Pancreas (tissue), 10 donors: Measurements from ENCODE around the gene PRKD3. TPM values are rescaled to one million over a fixed set of nuclear protein-coding genes. Genes with fewer than 3 reads are reported as not detected.

Experiments used
- ATAC-seq, 4 donors: fragments of 200-7000 bp; cut with Tn5 transposase; one replicate each; pipeline versions ENCODE4 v1.8.0 to v1.9.1; 2020; ENCODE audit warnings: mild to moderate bottlenecking in 4 of 4, moderate library complexity in 4 of 4
- DNase-seq, 6 donors: peaks; one replicate each; pipeline ENCODE4 v3.0.0-alpha.2; 2020
- FAIRE-seq: peaks from 2 replicates; lab custom pipeline; 2012; peaks lifted over from hg19 to GRCh38; lab: Jason Lieb, UNC
- H3K27ac ChIP-seq, 4 donors: fragments of 200-600 bp; sonication (generic); 1 replicate in 3 of 4; 2 replicates in 1 of 4; pipeline versions ENCODE4 v1.5.0 to v1.8.0; 2020
- H3K27me3 ChIP-seq, 4 donors: fragments of 200-600 bp; one replicate each; pipeline ENCODE4 v1.8.0; 2021
- H3K36me3 ChIP-seq, 3 donors: fragments of 200-600 bp; sonication (generic) in 1 of 3; one replicate each; pipeline versions ENCODE4 v1.5.0 to v1.8.0; 2020 to 2021
- H3K4me1 ChIP-seq, 3 donors: fragments of 200-600 bp; one replicate each; pipeline ENCODE4 v1.8.0; 2021
- H3K4me3 ChIP-seq, 4 donors: fragments of 200-600 bp; sonication (generic) in 2 of 4; one replicate each; pipeline versions ENCODE4 v1.5.0 to v1.8.0; 2020 to 2021
- H3K9me3 ChIP-seq, 4 donors: fragments of 200-600 bp; one replicate each; pipeline ENCODE4 v1.8.0; 2021
- CTCF ChIP-seq, 4 donors: fragments of 200-600 bp; sonication (generic) in 3 of 4; IDR thresholded peaks; one replicate each; pipeline versions ENCODE4 v1.5.0 to v1.8.0; 2021; ENCODE audit warnings: antibody characterized with exemption in 4 of 4
- WGBS, 2 donors: extraction: QIAGEN DNeasy Blood & Tissue Kit; methylation state at CpG; one replicate each; pipeline ENCODE4 v1.1.7; 2013; 5-methylcytosine and 5-hydroxymethylcytosine counted together
- intact Hi-C, 3 donors: fragments of 100-400 bp; cut with DNase I; formaldehyde crosslinking; loops; one replicate each; pipeline versions ENCODE4 v1.11.1 to v1.14.2; 2022
- polyA plus RNA-seq, 2 donors: library from polyadenylated mRNA; stranded (reverse); fragments of 200-250 nt; gene quantifications; one replicate each; pipeline ENCODE4 v1.2.3, GENCODE V29; 2013
- total RNA-seq, 6 donors: library from RNA; stranded (reverse); fragmentation: NEBNext Ultra II Directional in 4 of 6; extraction: Animal tissue kit (Norgen Biotek cat#: 25700) in 4 of 6; gene quantifications; one replicate each; pipeline versions ENCODE4 v1.2.1 to v1.2.4, GENCODE V29; 2021 to 2023
- donor health status: healthy with polysubstance abuse.
- donor health status: DM: no; HTN: no; CAD: no; lungs with moderate emphysema.
- donor health status: DM: no; HTN: no; CAD: no.
- donor health status: control.
- donor health status: control.
- donor health status: Bipolar disorder and iron deficiency.
- donor health status: DM: yes; HTN: yes; CAD: no.
- donor health status: DM: no; HTN: no; CAD: no.
- donor health status: DM: no; HTN: no; CAD: no.
- donor health status: DM: yes; HTN: yes; CAD: no.

Gene PRKD3
- total and polyA plus RNA-seq, 8 donors = 4.1 to 17.2 (median 8.0) TPM

DNA sequence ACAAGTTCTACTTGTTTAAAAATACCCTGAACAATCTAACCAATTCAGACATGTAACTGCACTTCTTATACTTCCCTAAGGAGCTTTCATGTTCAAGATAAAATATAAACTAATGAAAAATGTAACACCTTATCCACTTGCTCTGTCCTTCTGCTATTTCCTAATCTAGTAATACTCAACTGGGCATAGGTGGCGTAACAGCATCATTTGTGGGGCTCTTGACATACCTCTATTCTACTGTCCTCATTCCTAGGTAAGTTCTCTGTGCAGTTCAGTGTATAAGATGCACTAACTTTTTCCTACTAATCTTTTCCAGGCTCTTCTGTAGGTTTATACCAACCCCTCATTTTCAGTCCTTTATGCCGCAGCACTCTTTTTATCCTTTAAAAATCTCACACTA lies 36.7 kb downstream of the PRKD3 start:
- no peak for ATAC-seq
- H3K27me3 ChIP-seq = no peaks in the 10 kb centered on the region
- H3K9me3 ChIP-seq = no peaks in the 10 kb centered on the region
- H3K4me1 ChIP-seq = no peaks in the 10 kb centered on the region
- H3K4me3 ChIP-seq = no peak overlapping the region
- intact Hi-C loops = no loop called here
- H3K27ac ChIP-seq = no peak overlapping the region
- H3K36me3 ChIP-seq = peaks cover 0 to 9% (median 0%) of the 10 kb centered on the region in 3 donors
- 95 to 100% methylated on average over 2 of the region's 2 CpGs for WGBS, 2 donors
- no peak for FAIRE-seq
- DNase-seq = no peak
- no peak for TF ChIP-seq CTCF (IDR thresholded peaks at IDR 0.05)

- Histone ChIP-seq H3K4me3 (no peak overlapping the region), H3K27me3 (no peaks in the 10 kb centered on the region), H3K4me1 (no peaks in the 10 kb centered on the region), H3K36me3 (peaks cover 0 to 9% (median 0%) of the 10 kb centered on the region in 3 donors), H3K9me3 (no peaks in the 10 kb centered on the region), H3K27ac (no peak overlapping the region)
- FAIRE-seq (peak; percentile 34), DNase-seq (no peak), ATAC-seq (no peak)
- intact Hi-C loops = no loop called here
- TF ChIP-seq CTCF (IDR thresholded peaks at IDR 0.05) = no peak
Measured at GRCh38 chr2:37284381-37284780, 40.3 kb downstream of the PRKD3 start.

DNA sequence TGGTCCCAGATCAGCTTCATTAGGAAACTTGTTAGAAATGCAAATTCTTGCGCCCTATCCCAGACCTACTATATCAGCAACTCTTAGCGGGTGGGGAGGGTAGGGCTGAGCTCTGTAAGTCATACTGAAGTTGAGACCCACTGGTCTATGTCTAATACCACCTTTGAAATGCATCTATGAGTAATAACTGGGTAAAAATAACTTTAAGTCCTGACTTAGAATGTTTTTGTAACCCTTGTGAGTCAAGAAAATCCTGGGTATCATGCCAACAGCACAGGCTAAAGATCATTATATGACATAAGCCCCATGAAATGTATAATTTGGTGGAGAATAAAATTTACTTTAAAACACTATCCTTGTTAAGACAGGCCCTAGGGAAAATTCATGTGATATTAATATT lies 41.4 kb downstream of the PRKD3 start:
- H3K4me1 ChIP-seq = no peaks in the 10 kb centered on the region
- no peaks in the 10 kb centered on the region for H3K27me3 ChIP-seq
- intact Hi-C loops = no loop called here
- no peaks in the 10 kb centered on the region for H3K9me3 ChIP-seq
- no peak overlapping the region for H3K4me3 ChIP-seq
- FAIRE-seq (no peak), ATAC-seq (no peak), DNase-seq (no peak)
- WGBS, 2 donors = 96 to 97% methylated on average over 2 of the region's 2 CpGs
- no peak for TF ChIP-seq CTCF (IDR thresholded peaks at IDR 0.05)
- H3K36me3 ChIP-seq = peaks cover 0 to 9% (median 0%) of the 10 kb centered on the region in 3 donors
- H3K27ac ChIP-seq = no peak overlapping the region

DNA sequence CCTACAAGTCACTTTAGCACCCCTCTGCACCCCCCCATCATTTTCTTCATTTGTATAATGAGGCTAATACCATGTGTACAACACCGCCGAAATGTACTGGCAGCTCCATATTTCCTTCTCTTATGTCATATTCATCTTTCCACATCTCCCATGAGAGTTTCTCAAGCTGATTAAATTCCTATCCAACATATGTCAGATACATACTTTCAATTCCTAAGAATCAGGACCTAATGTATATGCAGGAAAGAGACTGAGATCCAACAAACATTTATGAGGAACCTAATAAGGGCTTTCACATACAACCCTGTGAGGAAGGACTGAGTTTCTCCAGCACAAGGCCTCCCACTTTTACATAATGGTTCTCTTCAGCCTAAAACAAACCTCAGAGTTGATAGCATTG lies 41.9 kb downstream of the PRKD3 start:
- H3K36me3 ChIP-seq = peaks cover 0 to 9% (median 0%) of the 10 kb centered on the region in 3 donors
- intact Hi-C loops = no loop called here
- ATAC-seq = no peak
- TF ChIP-seq CTCF (IDR thresholded peaks at IDR 0.05) = no peak
- no peaks in the 10 kb centered on the region for H3K27me3 ChIP-seq
- no peak overlapping the region for H3K4me3 ChIP-seq
- H3K27ac ChIP-seq = no peak overlapping the region
- 94 to 95% methylated on average over 2 of the region's 2 CpGs for WGBS, 2 donors
- no peak for FAIRE-seq
- DNase-seq = no peak
- no peaks in the 10 kb centered on the region for H3K9me3 ChIP-seq
- H3K4me1 ChIP-seq = no peaks in the 10 kb centered on the region

DNA sequence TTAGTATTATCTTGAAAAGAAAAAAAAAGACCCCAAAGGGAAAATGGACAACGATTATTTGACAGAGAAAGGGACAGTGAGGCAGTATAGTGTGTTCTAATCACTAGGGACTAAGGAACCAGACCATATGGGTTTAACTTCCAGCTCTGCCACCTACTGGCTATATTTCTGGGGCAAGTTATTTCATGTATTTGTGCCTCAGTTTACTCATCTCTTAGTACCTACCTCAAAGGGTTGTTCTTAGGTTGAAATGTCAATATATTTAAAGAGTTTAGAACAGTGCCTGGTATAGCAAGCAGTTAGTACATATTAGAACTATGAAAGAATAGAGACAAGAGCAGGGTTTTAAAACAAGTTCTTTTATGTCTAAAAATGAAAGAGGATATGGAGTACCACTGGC lies 42.7 kb downstream of the PRKD3 start:
- 84 to 89% methylated on average over 1 of the region's 1 CpG for WGBS, 2 donors

More for the DNA sequence above, 42.7 kb downstream of the PRKD3 start:
- Histone ChIP-seq H3K27me3 (no peaks in the 10 kb centered on the region), H3K4me3 (no peak overlapping the region), H3K27ac (no peak overlapping the region), H3K4me1 (no peaks in the 10 kb centered on the region), H3K9me3 (no peaks in the 10 kb centered on the region), H3K36me3 (peaks cover 0 to 9% (median 0%) of the 10 kb centered on the region in 3 donors)
- no peak for DNase-seq
- FAIRE-seq = no peak
- intact Hi-C loops = no loop called here
- no peak for ATAC-seq
- TF ChIP-seq CTCF (IDR thresholded peaks at IDR 0.05) = no peak
